Activated T-cell treated with anti-CD3 and anti-CD28 coated beads, Interleukin-2, amount 50 U/mL, for 1 hour (primary cell): ENCODE measurements around the gene TTLL5.
"Not testable (repeated sequence)": the region's sequence is repeated elsewhere in the genome, so short reads cannot be mapped to it uniquely, and the experiment has no call there.

Experiments used
- DNase-seq: peaks from one replicate; pipeline ENCODE4 v3.0.0-alpha.2; 2020

Gene TTLL5

DNA sequence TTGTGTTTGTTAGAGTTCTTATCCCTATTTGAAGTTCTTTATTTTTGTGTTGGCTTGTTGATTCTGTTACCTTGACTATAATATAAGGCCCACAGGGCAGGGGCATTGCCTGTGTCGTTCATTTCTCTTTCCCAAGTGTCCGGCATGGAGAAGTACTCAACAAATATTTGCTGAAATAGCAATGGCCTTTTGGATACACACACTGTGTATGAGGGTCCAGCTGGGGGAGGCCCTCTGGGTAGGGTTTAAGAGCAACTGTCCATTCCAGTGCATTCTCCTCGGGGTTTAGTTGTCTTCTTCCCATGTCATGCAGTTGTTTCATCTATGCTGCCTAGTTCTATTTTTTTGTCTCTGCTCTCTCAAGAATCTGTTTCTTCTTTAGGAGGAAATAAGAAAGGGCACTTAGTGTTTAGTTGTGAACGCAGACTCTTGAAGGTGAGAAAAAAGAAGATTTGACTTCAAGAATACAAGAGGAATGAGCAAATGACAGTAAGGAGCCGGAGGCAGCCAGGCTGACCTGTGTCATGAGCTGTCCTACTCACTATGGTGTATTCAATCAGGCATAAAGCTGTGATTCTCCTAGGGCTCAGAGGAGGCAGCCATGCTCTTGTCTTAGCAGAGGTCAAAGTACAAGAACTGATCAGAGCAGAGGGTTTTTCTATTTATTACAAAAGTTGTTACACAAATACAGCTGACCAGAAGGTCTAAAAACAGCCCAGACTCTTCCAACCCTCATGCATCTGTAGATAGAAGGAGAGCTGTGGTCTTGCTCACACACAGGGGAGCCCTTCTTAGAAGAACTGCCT lies 10.6 kb upstream of the TTLL5 start:
- DNase-seq, result no peak

- DNase-seq, result no peak
These were observed 7.5 kb upstream of the TTLL5 start for GRCh38 chr14:75653563-75653962.

- peak; percentile 82 for DNase-seq
These were observed 6.8 kb upstream of the TTLL5 start for GRCh38 chr14:75654127-75654732.

- DNase-seq, result no peak
These were observed 5.8 kb upstream of the TTLL5 start for GRCh38 chr14:75655235-75655634.

- no peak for DNase-seq
These were observed 3.7 kb upstream of the TTLL5 start for GRCh38 chr14:75657331-75657730.

DNA sequence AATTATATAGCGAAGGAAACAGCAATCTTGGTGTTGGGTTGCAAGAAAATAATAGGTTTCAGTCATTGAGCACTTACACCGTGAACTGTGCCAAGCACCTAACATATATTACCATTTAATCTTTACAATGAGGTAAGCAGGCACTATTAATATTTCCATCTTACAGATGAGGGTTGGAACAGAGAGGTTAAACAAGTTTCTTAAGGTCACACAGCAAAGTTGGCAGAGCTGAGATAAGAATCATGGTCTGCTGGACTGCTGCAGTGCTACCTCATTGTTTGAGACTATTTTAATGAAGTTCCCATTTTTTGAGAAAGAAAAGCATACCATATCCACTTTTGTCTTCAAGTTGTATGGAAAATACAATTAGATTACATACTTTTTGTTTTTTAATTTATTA lies 2.1 kb upstream of the TTLL5 start:
- DNase-seq, result no peak

GRCh38 chr14:75660238-75660629 lies 812 bp upstream of the TTLL5 start:
- no peak for DNase-seq

- no peak for DNase-seq
These were observed 411 bp downstream of the TTLL5 start for GRCh38 chr14:75661499-75661814.

- DNase-seq, result no peak
These were observed 1.9 kb downstream of the TTLL5 start for GRCh38 chr14:75662966-75663365.

DNA sequence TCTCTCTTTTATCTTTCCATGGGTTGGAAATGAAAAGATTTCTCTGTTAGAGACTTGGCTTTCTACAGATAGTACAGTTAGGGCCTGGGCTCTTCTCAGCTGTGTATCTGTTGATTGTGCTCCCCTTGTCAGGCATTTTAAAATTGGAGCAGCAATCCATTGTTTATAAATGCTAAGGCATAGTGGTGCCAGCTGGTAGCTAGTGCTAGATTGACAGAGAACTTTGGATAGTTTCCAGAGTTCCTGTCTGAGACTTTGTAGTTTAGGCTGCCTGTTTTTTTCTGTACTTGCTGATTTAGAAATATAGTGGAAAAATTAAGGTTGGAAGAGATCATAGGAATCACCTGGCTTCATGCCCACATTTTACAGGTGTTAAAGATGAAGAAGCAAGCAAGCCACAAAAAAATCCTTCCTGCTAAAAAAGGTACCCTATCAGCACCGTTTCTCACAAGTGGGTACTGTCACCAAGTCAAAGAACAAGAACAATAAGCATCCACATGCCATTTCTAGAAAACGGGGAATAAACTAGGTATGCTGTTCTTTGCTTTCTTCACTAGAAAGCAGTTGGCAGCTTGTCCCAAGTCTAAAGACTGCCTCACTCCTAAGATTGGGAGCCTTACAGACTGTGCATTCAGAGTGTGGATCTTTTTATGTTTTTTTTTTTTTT lies 6.2 kb downstream of the TTLL5 start:
- DNase-seq, result no peak

DNA sequence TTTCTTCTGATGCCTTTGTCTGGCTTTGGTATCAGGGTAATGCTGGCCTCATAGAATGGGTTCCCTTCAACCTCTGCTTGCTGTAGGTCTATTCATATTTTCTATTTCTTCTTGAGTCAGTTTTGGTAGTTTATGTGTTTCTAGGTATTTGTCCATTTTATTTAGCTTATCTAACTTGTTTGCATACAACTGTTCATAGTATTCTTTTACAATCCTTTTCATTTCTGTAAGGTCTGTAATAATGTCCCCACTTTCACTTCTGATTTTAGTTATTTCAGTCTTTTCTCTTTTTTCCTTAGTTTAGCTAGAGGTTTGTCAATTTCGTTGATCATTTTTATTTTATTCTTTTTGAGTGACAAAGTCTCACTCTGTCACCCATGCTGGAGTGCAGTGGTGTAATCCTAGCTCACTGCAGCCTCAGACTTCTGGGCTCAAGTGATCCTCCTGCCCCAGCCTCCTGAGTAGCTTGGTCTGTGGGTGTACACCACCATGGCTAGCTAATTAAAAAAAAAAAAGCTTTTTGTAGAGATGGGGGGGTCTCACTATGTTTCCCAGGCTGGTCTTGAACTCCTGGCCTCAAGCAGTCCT lies 11.7 kb downstream of the TTLL5 start:
- no peak for DNase-seq

GRCh38 chr14:75673345-75674035 lies 12.4 kb downstream of the TTLL5 start:
- DNase-seq, result no peak

DNA sequence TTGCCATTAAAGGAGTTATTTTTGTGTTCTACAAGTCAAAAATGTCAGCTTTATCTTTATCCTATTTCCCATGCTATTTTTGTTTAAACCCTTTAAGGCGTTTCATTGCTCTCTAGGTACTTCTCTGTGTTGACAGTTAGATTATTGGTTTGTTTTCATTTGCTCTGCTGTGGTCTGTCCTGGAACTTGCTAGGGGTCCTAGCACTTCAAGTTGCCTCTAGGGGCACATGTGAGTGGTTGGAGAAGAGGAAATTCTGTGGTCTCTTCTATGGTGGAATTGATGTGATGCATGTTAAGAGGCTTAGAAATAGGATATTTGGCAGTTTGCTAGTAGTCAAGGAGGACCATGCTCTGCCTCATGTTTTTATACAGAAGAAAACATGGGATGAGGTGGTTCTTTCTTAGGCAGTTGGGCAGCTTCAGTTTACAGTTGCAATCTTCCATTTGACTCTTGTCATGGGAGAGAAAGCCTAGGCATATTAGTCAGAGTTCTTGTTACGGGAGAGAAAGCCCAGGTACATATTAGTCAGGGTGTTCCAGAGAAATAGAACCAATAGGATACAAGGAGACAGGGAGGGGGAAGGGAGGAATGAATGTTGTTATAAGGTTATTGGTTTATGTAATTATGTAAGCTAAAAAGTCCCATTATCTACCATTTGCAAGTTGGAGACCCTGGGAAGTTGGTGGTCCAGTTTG lies 14.4 kb downstream of the TTLL5 start:
- no peak for DNase-seq

DNA sequence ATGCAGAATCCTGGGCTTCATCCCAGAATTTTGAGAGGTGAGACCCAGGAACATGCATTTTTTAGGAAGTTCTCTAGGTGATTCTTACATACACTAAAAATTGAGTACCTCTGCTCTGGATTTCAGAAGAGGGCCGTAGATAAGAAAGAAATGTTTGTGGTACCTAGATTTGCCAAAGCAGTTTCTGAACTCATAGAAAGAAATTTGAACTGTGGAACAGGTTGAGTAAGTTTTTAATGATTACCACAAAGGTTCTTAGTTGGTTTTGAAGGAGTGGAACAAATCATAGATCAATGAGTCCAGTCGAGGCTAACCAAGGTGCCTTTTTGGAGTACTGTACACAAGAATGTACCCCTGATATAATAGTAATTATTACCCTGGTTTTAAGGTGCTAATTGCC lies 24.9 kb downstream of the TTLL5 start:
- DNase-seq, result no peak

- DNase-seq, result no peak
These were observed 28.0 kb downstream of the TTLL5 start for GRCh38 chr14:75689012-75689411.

- no peak for DNase-seq
These were observed 29.0 kb downstream of the TTLL5 start for GRCh38 chr14:75690010-75690409.

GRCh38 chr14:75695025-75695424 lies 34.0 kb downstream of the TTLL5 start:
- DNase-seq, result not testable (repeated sequence)

DNA sequence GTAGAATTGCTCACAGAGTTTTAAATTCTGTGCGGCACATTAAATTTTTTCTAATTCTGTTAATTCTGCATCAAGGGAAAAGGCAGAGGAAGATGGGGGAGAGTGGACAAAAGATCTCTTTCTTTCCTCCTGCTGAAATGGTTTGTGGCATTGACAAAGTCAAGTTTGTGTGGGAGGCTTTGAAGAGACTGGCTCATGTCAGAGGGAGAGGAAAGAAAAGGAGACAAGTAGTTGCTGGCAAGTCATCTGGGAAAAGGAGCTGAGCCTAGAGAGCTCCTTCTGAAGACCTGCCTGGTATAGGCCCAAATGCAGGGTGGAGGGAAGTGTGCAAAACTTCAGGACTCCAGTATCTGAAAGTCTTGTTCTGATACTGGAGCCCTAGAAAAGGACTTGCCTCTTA lies 36.3 kb downstream of the TTLL5 start:
- no peak for DNase-seq

GRCh38 chr14:75697918-75698317 lies 36.9 kb downstream of the TTLL5 start:
- no peak for DNase-seq

GRCh38 chr14:75699331-75699730 lies 38.3 kb downstream of the TTLL5 start:
- DNase-seq, result no peak

- DNase-seq, result no peak
These were observed 39.2 kb downstream of the TTLL5 start for GRCh38 chr14:75700295-75700694.

- DNase-seq, result no peak
These were observed 41.1 kb downstream of the TTLL5 start for GRCh38 chr14:75702122-75702521.
